ENCODE data around the gene SRPK1. TPM values are rescaled to one million over a fixed set of nuclear protein-coding genes. Genes with fewer than 3 reads are reported as not detected.

SRPK1 gene
- total and polyA plus RNA-seq, 2 of the 13 experiments (the other 11 are each of a cell fraction or from before 2014, with no cell fraction given), result 56.4 to 142 TPM

- TF ChIP-seq TFE3 (CRISPR knock-in tag; IDR thresholded peaks at IDR 0.05) (peak; percentile 77; the same call in 1 of the 2 replicates), NCOR1 (IDR thresholded peaks at IDR 0.05; ENCODE audit: borderline replicate concordance, low read length) (no peak), ZSCAN30 (CRISPR knock-in tag; IDR thresholded peaks at IDR 0.05) (no peak), DMAP1 (CRISPR knock-in tag; IDR thresholded peaks at IDR 0.05) (no peak; the same call in 1 of the 2 replicates), SSRP1 (CRISPR knock-in tag; IDR thresholded peaks at IDR 0.05) (no peak), FOXJ3 (CRISPR knock-in tag; IDR thresholded peaks at IDR 0.05; ENCODE audit: borderline replicate concordance) (0 out of 2 replicates have a peak, but pooled peaks have one; percentile 4), ZNF878 (CRISPR knock-in tag; IDR thresholded peaks at IDR 0.05) (no peak), TARDBP (CRISPR knock-in tag; IDR thresholded peaks at IDR 0.05) (peak; percentile 89), ZNF776 (CRISPR knock-in tag; IDR thresholded peaks at IDR 0.05) (peak; percentile 91), ZBTB1 (CRISPR knock-in tag; IDR thresholded peaks at IDR 0.05; ENCODE audit: borderline replicate concordance) (no peak), ZBED4 (CRISPR knock-in tag; IDR thresholded peaks at IDR 0.05; ENCODE audit: borderline replicate concordance) (peak; percentile 94), RAD21 (CRISPR knock-in tag; IDR thresholded peaks at IDR 0.05) (peak; percentile 55), ZNF512 (CRISPR knock-in tag; IDR thresholded peaks at IDR 0.05) (0 out of 2 replicates have a peak, but pooled peaks have one; percentile 48), ZNF275 (CRISPR knock-in tag; IDR thresholded peaks at IDR 0.05; ENCODE audit: borderline replicate concordance) (no peak), ZNF615 (CRISPR knock-in tag; IDR thresholded peaks at IDR 0.05; ENCODE audit: borderline replicate concordance) (no peak; the same call in 1 of the 2 replicates), DR1 (CRISPR knock-in tag; IDR thresholded peaks at IDR 0.05) (peak; percentile 85), ZNF350 (CRISPR knock-in tag; IDR thresholded peaks at IDR 0.05; ENCODE audit: borderline replicate concordance, low read depth) (no peak; the same call in 1 of the 2 replicates), ZNF3 (CRISPR knock-in tag; IDR thresholded peaks at IDR 0.05) (peak; percentile 58; the same call in 1 of the 2 replicates)
- TF ChIP-seq, protein P1, sequence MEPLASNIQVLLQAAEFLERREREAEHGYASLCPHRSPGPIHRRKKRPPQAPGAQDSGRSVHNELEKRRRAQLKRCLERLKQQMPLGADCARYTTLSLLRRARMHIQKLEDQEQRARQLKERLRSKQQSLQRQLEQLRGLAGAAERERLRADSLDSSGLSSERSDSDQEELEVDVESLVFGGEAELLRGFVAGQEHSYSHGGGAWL (CRISPR knock-in tag; IDR thresholded peaks at IDR 0.05), result peak; percentile 79
These were observed at the start of gene SRPK1 (continued) for GRCh38 chr6:35920793-35921732.

All from HepG2 (cell line).